WERI-Rb-1 (cell line): Measurements from ENCODE around the gene CRYBG1.

Source experiments
- DNase-seq: peaks from one replicate; pipeline ENCODE4 v3.0.0-alpha.2; 2020
- H3K27ac ChIP-seq: fragments of 250-450 bp; sonication (Bioruptor Pico); 2 replicates; pipeline ENCODE4 v1.5.1; 2020; ENCODE audit warnings: mild to moderate bottlenecking, moderate library complexity
- H3K27me3 ChIP-seq: fragments of 250-450 bp; sonication (Bioruptor Pico); 2 replicates; pipeline ENCODE4 v1.5.1; 2021; ENCODE audit warnings: mild to moderate bottlenecking, low read depth, moderate library complexity; ENCODE audit not compliant: insufficient read depth, severe bottlenecking
- H3K36me3 ChIP-seq: fragments of 250-450 bp; sonication (Bioruptor Pico); 2 replicates; pipeline ENCODE4 v1.5.1; 2020; ENCODE audit warnings: mild to moderate bottlenecking, moderate library complexity
- H3K4me3 ChIP-seq: 2 replicates; pipeline ENCODE4 v1.5.1; 2011; ENCODE audit warnings: low read depth, mild to moderate bottlenecking, control low read depth, low read length
- H3K9me3 ChIP-seq: fragments of 250-450 bp; sonication (Bioruptor Pico); 2 replicates; pipeline ENCODE4 v1.5.1; 2021; ENCODE audit warnings: mild to moderate bottlenecking, moderate library complexity; ENCODE audit not compliant: severe bottlenecking
- TF ChIP-seq, protein P1 (sequence below): IDR thresholded peaks from 2 replicates; pipeline ENCODE4 v1.5.1; 2011; ENCODE audit warnings: low read depth, mild to moderate bottlenecking, control low read depth, inconsistent platforms, low read length

The CRYBG1 gene

DNA sequence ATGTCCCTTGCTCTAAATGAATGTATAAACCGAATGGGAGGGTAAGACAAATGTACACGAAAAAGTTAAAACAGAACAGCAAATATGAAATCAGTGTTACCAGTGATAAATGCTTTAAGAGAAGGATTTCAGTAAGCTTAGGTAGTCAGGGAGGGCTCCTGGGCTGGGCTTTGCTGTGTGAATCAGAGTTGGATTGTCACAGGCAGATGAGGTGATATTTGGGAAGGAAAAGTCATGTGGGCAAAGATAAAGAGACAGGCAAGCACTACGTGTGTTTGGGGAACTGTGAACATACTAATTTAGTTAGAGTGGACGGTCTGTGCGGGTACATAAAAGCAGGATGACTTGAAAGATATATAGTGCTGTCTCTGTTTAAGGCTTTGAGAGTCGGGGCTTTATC is 114.8 kb downstream of the CRYBG1 start:
- H3K27me3 ChIP-seq, result no peaks in the 10 kb centered on the region
- no peak overlapping the region for H3K27ac ChIP-seq
- TF ChIP-seq, protein P1, sequence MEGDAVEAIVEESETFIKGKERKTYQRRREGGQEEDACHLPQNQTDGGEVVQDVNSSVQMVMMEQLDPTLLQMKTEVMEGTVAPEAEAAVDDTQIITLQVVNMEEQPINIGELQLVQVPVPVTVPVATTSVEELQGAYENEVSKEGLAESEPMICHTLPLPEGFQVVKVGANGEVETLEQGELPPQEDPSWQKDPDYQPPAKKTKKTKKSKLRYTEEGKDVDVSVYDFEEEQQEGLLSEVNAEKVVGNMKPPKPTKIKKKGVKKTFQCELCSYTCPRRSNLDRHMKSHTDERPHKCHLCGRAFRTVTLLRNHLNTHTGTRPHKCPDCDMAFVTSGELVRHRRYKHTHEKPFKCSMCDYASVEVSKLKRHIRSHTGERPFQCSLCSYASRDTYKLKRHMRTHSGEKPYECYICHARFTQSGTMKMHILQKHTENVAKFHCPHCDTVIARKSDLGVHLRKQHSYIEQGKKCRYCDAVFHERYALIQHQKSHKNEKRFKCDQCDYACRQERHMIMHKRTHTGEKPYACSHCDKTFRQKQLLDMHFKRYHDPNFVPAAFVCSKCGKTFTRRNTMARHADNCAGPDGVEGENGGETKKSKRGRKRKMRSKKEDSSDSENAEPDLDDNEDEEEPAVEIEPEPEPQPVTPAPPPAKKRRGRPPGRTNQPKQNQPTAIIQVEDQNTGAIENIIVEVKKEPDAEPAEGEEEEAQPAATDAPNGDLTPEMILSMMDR, result no peak
- DNase-seq, result no peak
- H3K36me3 ChIP-seq, result no peaks in the 10 kb centered on the region
- H3K4me3 ChIP-seq, result no peak overlapping the region
- H3K9me3 ChIP-seq, result no peaks in the 10 kb centered on the region

GRCh38 chr6:106476331-106477105 is 116.0 kb downstream of the CRYBG1 start:
- H3K27ac ChIP-seq, result no peak overlapping the region
- no peak for DNase-seq
- H3K4me3 ChIP-seq, result no peak overlapping the region
- H3K9me3 ChIP-seq, result no peaks in the 10 kb centered on the region
- no peaks in the 10 kb centered on the region for H3K36me3 ChIP-seq
- no peaks in the 10 kb centered on the region for H3K27me3 ChIP-seq
- TF ChIP-seq, protein P1, result no peak

- DNase-seq, result no peak
- TF ChIP-seq, protein P1, result no peak
- Histone ChIP-seq H3K27ac (no peak overlapping the region), H3K27me3 (no peaks in the 10 kb centered on the region), H3K9me3 (no peaks in the 10 kb centered on the region), H3K36me3 (no peaks in the 10 kb centered on the region), H3K4me3 (no peak overlapping the region)
These were observed 116.6 kb downstream of the CRYBG1 start for GRCh38 chr6:106477146-106477545.

GRCh38 chr6:106477790-106478189 is 117.3 kb downstream of the CRYBG1 start:
- H3K27ac ChIP-seq, result no peak overlapping the region

DNA sequence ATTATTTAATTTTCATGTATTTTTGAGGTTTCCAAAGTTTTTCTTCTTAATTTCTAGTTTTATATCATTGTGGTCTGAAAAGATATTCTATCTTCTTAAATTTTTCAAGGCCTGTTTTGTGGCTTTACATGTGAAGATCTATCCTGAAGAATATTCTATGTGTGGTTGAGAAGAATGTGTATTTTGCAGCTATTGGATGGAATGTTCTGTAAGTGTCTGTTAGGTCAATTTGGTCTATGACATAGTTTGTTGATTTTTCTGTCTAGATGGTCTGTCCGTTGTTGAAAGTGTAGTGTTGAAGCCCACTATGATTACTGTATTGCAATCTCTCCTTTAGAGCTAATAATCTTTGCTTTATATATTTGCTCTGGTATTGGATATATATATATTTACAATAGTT is 125.7 kb downstream of the CRYBG1 start:
- Histone ChIP-seq H3K36me3 (no peaks in the 10 kb centered on the region), H3K4me3 (no peak overlapping the region), H3K27me3 (no peaks in the 10 kb centered on the region), H3K27ac (no peak overlapping the region), H3K9me3 (no peaks in the 10 kb centered on the region)
- TF ChIP-seq, protein P1, result no peak
- DNase-seq, result no peak

More at GRCh38 chr6:106477790-106478189, 117.3 kb downstream of the CRYBG1 start:
- Histone ChIP-seq H3K4me3 (no peak overlapping the region), H3K36me3 (no peaks in the 10 kb centered on the region), H3K27me3 (no peaks in the 10 kb centered on the region), H3K9me3 (no peaks in the 10 kb centered on the region)
- TF ChIP-seq, protein P1, result no peak
- no peak for DNase-seq
